Activated naive CD4-positive, alpha-beta T cell treated with anti-CD3 and anti-CD28 coated beads, Interleukin-2, amount 50 U/mL, for 72 hours (primary cell): ENCODE results near the gene CTLA4. TPM values are rescaled to one million over a fixed set of nuclear protein-coding genes. Genes with fewer than 3 reads are reported as not detected.
A peak's percentile ranks its signal among the peaks of the same experiment; 100 is the strongest.

Experiments used
- ATAC-seq, 2 donors: fragments of 150-1000 bp; cut with Tn5 transposase; 2 replicates each; pipeline ENCODE4 v1.10.0; 2021; ENCODE audit warnings: mild to moderate bottlenecking in 2 of 2, moderate library complexity in 2 of 2
- DNase-seq, 2 donors: peaks; one replicate each; pipeline ENCODE4 v3.0.0; 2021 to 2022; ENCODE audit warnings: low spot score in 2 of 2
- H3K27ac Mint-ChIP-seq, 2 donors: one replicate each; pipeline ENCODE4 v1.8.0; 2022; ENCODE audit warnings: mild to moderate bottlenecking in 2 of 2, mixed read lengths in 2 of 2
- H3K36me3 Mint-ChIP-seq, 2 donors: one replicate each; pipeline ENCODE4 v1.8.0; 2022; ENCODE audit warnings: mixed read lengths in 2 of 2
- H3K9me3 Mint-ChIP-seq, 2 donors: one replicate each; pipeline ENCODE4 v1.8.0; 2022; ENCODE audit warnings: mixed read lengths in 2 of 2
- total RNA-seq, 2 donors: library from RNA; stranded (reverse); gene quantifications; one replicate each; pipeline ENCODE4 v1.2.3, GENCODE V29; 2022

CTLA4 gene
- total RNA-seq, 2 donors from 2014 or later: 55.0 to 61.7 TPM

GRCh38 chr2:203846490-203847105, 21.0 kb upstream of the CTLA4 start:
- no peak for DNase-seq
- H3K9me3 Mint-ChIP-seq: peaks cover 17 to 22% of the 10 kb centered on the region in 2 donors
- no peak overlapping the region for H3K27ac Mint-ChIP-seq
- H3K36me3 Mint-ChIP-seq: peaks cover 9 to 14% of the 10 kb centered on the region in 2 donors
- ATAC-seq: no peak

GRCh38 chr2:203849010-203849409, 18.6 kb upstream of the CTLA4 start:
- H3K9me3 Mint-ChIP-seq: peaks cover 17 to 22% of the 10 kb centered on the region in 2 donors
- H3K27ac Mint-ChIP-seq: no peak overlapping the region

GRCh38 chr2:203852760-203853159, 14.8 kb upstream of the CTLA4 start:
- peaks cover 9 to 14% of the 10 kb centered on the region in 2 donors for H3K36me3 Mint-ChIP-seq
- H3K9me3 Mint-ChIP-seq: peaks cover 17 to 18% of the 10 kb centered on the region in 2 donors
- peak overlapping the region; percentile 72 to 86 for H3K27ac Mint-ChIP-seq
- ATAC-seq: peak; percentile 39 to 80
- DNase-seq: no peak

More at GRCh38 chr2:203849010-203849409, 18.6 kb upstream of the CTLA4 start:
- H3K36me3 Mint-ChIP-seq: peaks cover 9 to 14% of the 10 kb centered on the region in 2 donors
- ATAC-seq: peak; percentile 57 to 86
- no peak for DNase-seq

GRCh38 chr2:203853271-203853670, 14.3 kb upstream of the CTLA4 start:
- H3K9me3 Mint-ChIP-seq: peaks cover 16 to 17% of the 10 kb centered on the region in 2 donors
- ATAC-seq (peak; percentile 51 to 58), DNase-seq (no peak)
- H3K27ac Mint-ChIP-seq: peak overlapping the region; percentile 84 to 86
- H3K36me3 Mint-ChIP-seq: peaks cover 9 to 14% of the 10 kb centered on the region in 2 donors

- no peak for ATAC-seq
These were observed 13.8 kb upstream of the CTLA4 start for GRCh38 chr2:203853722-203854121.

GRCh38 chr2:203855274-203855673, 12.3 kb upstream of the CTLA4 start:
- DNase-seq: no peak
- ATAC-seq: no peak
- H3K9me3 Mint-ChIP-seq: peaks cover 10 to 11% of the 10 kb centered on the region in 2 donors
- H3K27ac Mint-ChIP-seq: no peak overlapping the region
- H3K36me3 Mint-ChIP-seq: peaks cover 0 to 10% of the 10 kb centered on the region in 2 donors

More at GRCh38 chr2:203853722-203854121, 13.8 kb upstream of the CTLA4 start:
- Mint-ChIP-seq H3K36me3 (peaks cover 9 to 15% of the 10 kb centered on the region in 2 donors), H3K27ac (peak overlapping the region; percentile 23 to 86), H3K9me3 (peaks cover 16 to 17% of the 10 kb centered on the region in 2 donors)
- DNase-seq: no peak

GRCh38 chr2:203857656-203858055, 9.9 kb upstream of the CTLA4 start:
- no peak for DNase-seq
- no peak for ATAC-seq
- Mint-ChIP-seq H3K36me3 (peaks cover 0 to 8% of the 10 kb centered on the region in 2 donors), H3K9me3 (no peaks in the 10 kb centered on the region), H3K27ac (peak overlapping the region in 1 of 2 donors; percentile 63)

GRCh38 chr2:203858176-203858575, 9.4 kb upstream of the CTLA4 start:
- H3K9me3 Mint-ChIP-seq: no peaks in the 10 kb centered on the region
- no peak for DNase-seq
- ATAC-seq: peak; percentile 51 to 75
- H3K36me3 Mint-ChIP-seq: peaks cover 0 to 8% of the 10 kb centered on the region in 2 donors
- H3K27ac Mint-ChIP-seq: peak overlapping the region in 1 of 2 donors; percentile 63

- peaks cover 4 to 16% of the 10 kb centered on the region in 2 donors for H3K36me3 Mint-ChIP-seq
- H3K27ac Mint-ChIP-seq: peak overlapping the region; percentile 22 to 63
- no peak for ATAC-seq
- DNase-seq: no peak
- H3K9me3 Mint-ChIP-seq: peaks cover 0 to 9% of the 10 kb centered on the region in 2 donors
These were observed 8.4 kb upstream of the CTLA4 start for GRCh38 chr2:203859030-203859789.

- Mint-ChIP-seq H3K9me3 (peaks cover 8 to 13% of the 10 kb centered on the region in 2 donors), H3K36me3 (peaks cover 15 to 33% of the 10 kb centered on the region in 2 donors), H3K27ac (peak overlapping the region; percentile 81 to 82)
- peak; percentile 56 to 70 for ATAC-seq
- DNase-seq: no peak
These were observed 6.4 kb upstream of the CTLA4 start for GRCh38 chr2:203861197-203861596.

- Mint-ChIP-seq H3K36me3 (peaks cover 15 to 33% of the 10 kb centered on the region in 2 donors), H3K27ac (peak overlapping the region; percentile 81 to 82), H3K9me3 (peaks cover 8 to 13% of the 10 kb centered on the region in 2 donors)
- ATAC-seq (peak in 1 of 2 donors; percentile 17), DNase-seq (no peak)
These were observed 6.0 kb upstream of the CTLA4 start for GRCh38 chr2:203861607-203862006.

- DNase-seq: peak; percentile 54 to 70
- H3K36me3 Mint-ChIP-seq: peaks cover 63 to 82% of the 10 kb centered on the region in 2 donors
- peak overlapping the region; percentile 98 to 100 for H3K27ac Mint-ChIP-seq
- peaks cover 3 to 14% of the 10 kb centered on the region in 2 donors for H3K9me3 Mint-ChIP-seq
- ATAC-seq: peak; percentile 36 to 44
These were observed 1.9 kb downstream of the CTLA4 start for GRCh38 chr2:203869223-203870042.

- ATAC-seq: no peak
- peaks cover 71 to 85% of the 10 kb centered on the region in 2 donors for H3K36me3 Mint-ChIP-seq
- DNase-seq: peak in 1 of 2 donors; percentile 47
- peaks cover 5 to 12% of the 10 kb centered on the region in 2 donors for H3K9me3 Mint-ChIP-seq
- peak overlapping the region; percentile 98 to 100 for H3K27ac Mint-ChIP-seq
These were observed 2.9 kb downstream of the CTLA4 start for GRCh38 chr2:203870481-203870880.

- Mint-ChIP-seq H3K9me3 (peaks cover 5 to 9% of the 10 kb centered on the region in 2 donors), H3K27ac (peak overlapping the region; percentile 98 to 100), H3K36me3 (peaks cover 68 to 85% of the 10 kb centered on the region in 2 donors)
- ATAC-seq (peak; percentile 3 to 6), DNase-seq (no peak)
These were observed 3.4 kb downstream of the CTLA4 start for GRCh38 chr2:203870941-203871340.

- H3K36me3 Mint-ChIP-seq: peaks cover 65 to 83% of the 10 kb centered on the region in 2 donors
- ATAC-seq (peak; percentile 76), DNase-seq (peak; percentile 51 to 67)
- H3K27ac Mint-ChIP-seq: peak overlapping the region; percentile 98 to 100
- H3K9me3 Mint-ChIP-seq: peaks cover 5 to 8% of the 10 kb centered on the region in 2 donors
These were observed 3.9 kb downstream of the CTLA4 start for GRCh38 chr2:203871371-203871983.

- ATAC-seq (no peak), DNase-seq (no peak)
- H3K27ac Mint-ChIP-seq: no peak overlapping the region
- peaks cover 5 to 8% of the 10 kb centered on the region in 2 donors for H3K9me3 Mint-ChIP-seq
- peaks cover 56 to 74% of the 10 kb centered on the region in 2 donors for H3K36me3 Mint-ChIP-seq
These were observed 5.9 kb downstream of the CTLA4 start for GRCh38 chr2:203873461-203873860.
